ENCODE measurements around the gene HSD17B12.

DNA sequence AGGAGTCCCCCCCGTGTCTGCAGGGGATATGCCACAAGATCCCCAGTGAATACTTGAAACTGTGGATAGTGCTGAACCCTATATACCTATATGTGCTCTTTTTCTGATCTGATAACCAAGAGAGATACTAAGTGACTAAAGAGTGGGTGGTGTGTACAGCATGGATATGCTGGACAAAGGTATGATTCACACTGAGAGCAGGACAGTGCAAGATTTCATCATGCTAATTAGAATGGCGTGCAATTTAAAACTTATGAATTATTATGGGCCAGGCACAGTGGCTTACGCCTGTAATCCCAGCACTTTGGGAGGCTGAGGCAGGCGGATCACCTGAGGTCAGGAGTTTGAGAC, 109.9 kb downstream of the HSD17B12 start:
- TF ChIP-seq, protein P1, sequence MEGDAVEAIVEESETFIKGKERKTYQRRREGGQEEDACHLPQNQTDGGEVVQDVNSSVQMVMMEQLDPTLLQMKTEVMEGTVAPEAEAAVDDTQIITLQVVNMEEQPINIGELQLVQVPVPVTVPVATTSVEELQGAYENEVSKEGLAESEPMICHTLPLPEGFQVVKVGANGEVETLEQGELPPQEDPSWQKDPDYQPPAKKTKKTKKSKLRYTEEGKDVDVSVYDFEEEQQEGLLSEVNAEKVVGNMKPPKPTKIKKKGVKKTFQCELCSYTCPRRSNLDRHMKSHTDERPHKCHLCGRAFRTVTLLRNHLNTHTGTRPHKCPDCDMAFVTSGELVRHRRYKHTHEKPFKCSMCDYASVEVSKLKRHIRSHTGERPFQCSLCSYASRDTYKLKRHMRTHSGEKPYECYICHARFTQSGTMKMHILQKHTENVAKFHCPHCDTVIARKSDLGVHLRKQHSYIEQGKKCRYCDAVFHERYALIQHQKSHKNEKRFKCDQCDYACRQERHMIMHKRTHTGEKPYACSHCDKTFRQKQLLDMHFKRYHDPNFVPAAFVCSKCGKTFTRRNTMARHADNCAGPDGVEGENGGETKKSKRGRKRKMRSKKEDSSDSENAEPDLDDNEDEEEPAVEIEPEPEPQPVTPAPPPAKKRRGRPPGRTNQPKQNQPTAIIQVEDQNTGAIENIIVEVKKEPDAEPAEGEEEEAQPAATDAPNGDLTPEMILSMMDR (conservative IDR thresholded peaks at IDR 0.05; ENCODE audit: low read depth, low read length): no peak
- TF ChIP-seq, protein P2, sequence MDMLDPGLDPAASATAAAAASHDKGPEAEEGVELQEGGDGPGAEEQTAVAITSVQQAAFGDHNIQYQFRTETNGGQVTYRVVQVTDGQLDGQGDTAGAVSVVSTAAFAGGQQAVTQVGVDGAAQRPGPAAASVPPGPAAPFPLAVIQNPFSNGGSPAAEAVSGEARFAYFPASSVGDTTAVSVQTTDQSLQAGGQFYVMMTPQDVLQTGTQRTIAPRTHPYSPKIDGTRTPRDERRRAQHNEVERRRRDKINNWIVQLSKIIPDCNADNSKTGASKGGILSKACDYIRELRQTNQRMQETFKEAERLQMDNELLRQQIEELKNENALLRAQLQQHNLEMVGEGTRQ (IDR thresholded peaks at IDR 0.05; ENCODE audit: low read depth, low read length): no peak
- TF ChIP-seq POLR2A (IDR thresholded peaks at IDR 0.05; ENCODE audit: low read depth, low read length) (no peak), RAD21 (IDR thresholded peaks at IDR 0.05; ENCODE audit: low read length) (no peak), SMC3 (IDR thresholded peaks at IDR 0.05; ENCODE audit: low read depth, low read length) (no peak), MXI1 (IDR thresholded peaks at IDR 0.05; ENCODE audit: borderline replicate concordance, low read depth, low read length) (no peak), BHLHE40 (IDR thresholded peaks at IDR 0.05; ENCODE audit: low read depth, low read length) (no peak)
- TF ChIP-seq, protein P3, sequence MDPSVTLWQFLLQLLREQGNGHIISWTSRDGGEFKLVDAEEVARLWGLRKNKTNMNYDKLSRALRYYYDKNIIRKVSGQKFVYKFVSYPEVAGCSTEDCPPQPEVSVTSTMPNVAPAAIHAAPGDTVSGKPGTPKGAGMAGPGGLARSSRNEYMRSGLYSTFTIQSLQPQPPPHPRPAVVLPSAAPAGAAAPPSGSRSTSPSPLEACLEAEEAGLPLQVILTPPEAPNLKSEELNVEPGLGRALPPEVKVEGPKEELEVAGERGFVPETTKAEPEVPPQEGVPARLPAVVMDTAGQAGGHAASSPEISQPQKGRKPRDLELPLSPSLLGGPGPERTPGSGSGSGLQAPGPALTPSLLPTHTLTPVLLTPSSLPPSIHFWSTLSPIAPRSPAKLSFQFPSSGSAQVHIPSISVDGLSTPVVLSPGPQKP (IDR thresholded peaks at IDR 0.05; ENCODE audit: borderline replicate concordance, low read depth, low read length): no peak

Data from IMR-90 (cell line).